ENCODE results near the gene NDOR1.
"Not testable (repeated sequence)": the region's sequence is repeated elsewhere in the genome, so short reads cannot be mapped to it uniquely, and the experiment has no call there.

Gene NDOR1

GRCh38 chr9:137228968-137229896 lies 23.7 kb downstream of the NDOR1 start:
- DNase-seq (ENCODE audit: insufficient read length, low spot score): no peak
- no peak for FAIRE-seq

- no peak for FAIRE-seq
These were observed 24.6 kb downstream of the NDOR1 start for GRCh38 chr9:137229903-137230704.

GRCh38 chr9:137230705-137231371 lies 25.3 kb downstream of the NDOR1 start, which contains the start of gene SLC34A3:
Gene SLC34A3 (plus strand): TSS chr9:137230901. CDS start chr9:137231703, 802 bp downstream.
- DNase-seq (ENCODE audit: insufficient read length, low spot score) (no peak), FAIRE-seq (no peak)

More at GRCh38 chr9:137229903-137230704, 24.6 kb downstream of the NDOR1 start:
- DNase-seq (ENCODE audit: insufficient read length, low spot score): no peak

GRCh38 chr9:137231372-137232039 lies 26.0 kb downstream of the NDOR1 start:
- DNase-seq (ENCODE audit: insufficient read length, low spot score): no peak
- FAIRE-seq: no peak

GRCh38 chr9:137232101-137232500 lies 26.6 kb downstream of the NDOR1 start:
- DNase-seq (ENCODE audit: insufficient read length, low spot score) (no peak), FAIRE-seq (no peak)

GRCh38 chr9:137232510-137232909 lies 27.0 kb downstream of the NDOR1 start:
- DNase-seq (ENCODE audit: insufficient read length, low spot score): no peak
- no peak for FAIRE-seq

- FAIRE-seq: no peak
- no peak for DNase-seq (ENCODE audit: insufficient read length, low spot score)
These were observed 27.9 kb downstream of the NDOR1 start for GRCh38 chr9:137233143-137233980.

- no peak for FAIRE-seq
- DNase-seq (ENCODE audit: insufficient read length, low spot score): no peak
These were observed 28.7 kb downstream of the NDOR1 start for GRCh38 chr9:137234055-137234697.

- no peak for DNase-seq (ENCODE audit: insufficient read length, low spot score)
- no peak for FAIRE-seq
These were observed 29.4 kb downstream of the NDOR1 start for GRCh38 chr9:137234758-137235423.

GRCh38 chr9:137235424-137236237 lies 30.1 kb downstream of the NDOR1 start:
- FAIRE-seq: no peak

GRCh38 chr9:137236238-137236935 lies 30.9 kb downstream of the NDOR1 start:
- FAIRE-seq (no peak), DNase-seq (ENCODE audit: insufficient read length, low spot score) (peak; percentile 79)

More at GRCh38 chr9:137235424-137236237, 30.1 kb downstream of the NDOR1 start:
- DNase-seq (ENCODE audit: insufficient read length, low spot score): no peak

GRCh38 chr9:137236936-137237421 lies 31.5 kb downstream of the NDOR1 start:
- no peak for DNase-seq (ENCODE audit: insufficient read length, low spot score)
- FAIRE-seq: no peak

- DNase-seq (ENCODE audit: insufficient read length, low spot score): no peak
These were observed 32.5 kb downstream of the NDOR1 start for GRCh38 chr9:137237759-137238726.

GRCh38 chr9:137239541-137240200 lies 34.2 kb downstream of the NDOR1 start:
- DNase-seq (ENCODE audit: insufficient read length, low spot score); FAIRE-seq: not testable (repeated sequence)

More at GRCh38 chr9:137237759-137238726, 32.5 kb downstream of the NDOR1 start:
- no peak for FAIRE-seq

GRCh38 chr9:137240318-137240840 lies 34.9 kb downstream of the NDOR1 start:
- FAIRE-seq (peak; percentile 48), DNase-seq (ENCODE audit: insufficient read length, low spot score) (peak; percentile 39)

Measured in HTR-8/SVneo (cell line).